ENCODE measurements around the gene FOXQ1. TPM values are rescaled to one million over a fixed set of nuclear protein-coding genes. Genes with fewer than 3 reads are reported as not detected.

The FOXQ1 gene, protein sequence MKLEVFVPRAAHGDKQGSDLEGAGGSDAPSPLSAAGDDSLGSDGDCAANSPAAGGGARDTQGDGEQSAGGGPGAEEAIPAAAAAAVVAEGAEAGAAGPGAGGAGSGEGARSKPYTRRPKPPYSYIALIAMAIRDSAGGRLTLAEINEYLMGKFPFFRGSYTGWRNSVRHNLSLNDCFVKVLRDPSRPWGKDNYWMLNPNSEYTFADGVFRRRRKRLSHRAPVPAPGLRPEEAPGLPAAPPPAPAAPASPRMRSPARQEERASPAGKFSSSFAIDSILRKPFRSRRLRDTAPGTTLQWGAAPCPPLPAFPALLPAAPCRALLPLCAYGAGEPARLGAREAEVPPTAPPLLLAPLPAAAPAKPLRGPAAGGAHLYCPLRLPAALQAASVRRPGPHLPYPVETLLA
- total RNA-seq, result 1.9 TPM

DNA sequence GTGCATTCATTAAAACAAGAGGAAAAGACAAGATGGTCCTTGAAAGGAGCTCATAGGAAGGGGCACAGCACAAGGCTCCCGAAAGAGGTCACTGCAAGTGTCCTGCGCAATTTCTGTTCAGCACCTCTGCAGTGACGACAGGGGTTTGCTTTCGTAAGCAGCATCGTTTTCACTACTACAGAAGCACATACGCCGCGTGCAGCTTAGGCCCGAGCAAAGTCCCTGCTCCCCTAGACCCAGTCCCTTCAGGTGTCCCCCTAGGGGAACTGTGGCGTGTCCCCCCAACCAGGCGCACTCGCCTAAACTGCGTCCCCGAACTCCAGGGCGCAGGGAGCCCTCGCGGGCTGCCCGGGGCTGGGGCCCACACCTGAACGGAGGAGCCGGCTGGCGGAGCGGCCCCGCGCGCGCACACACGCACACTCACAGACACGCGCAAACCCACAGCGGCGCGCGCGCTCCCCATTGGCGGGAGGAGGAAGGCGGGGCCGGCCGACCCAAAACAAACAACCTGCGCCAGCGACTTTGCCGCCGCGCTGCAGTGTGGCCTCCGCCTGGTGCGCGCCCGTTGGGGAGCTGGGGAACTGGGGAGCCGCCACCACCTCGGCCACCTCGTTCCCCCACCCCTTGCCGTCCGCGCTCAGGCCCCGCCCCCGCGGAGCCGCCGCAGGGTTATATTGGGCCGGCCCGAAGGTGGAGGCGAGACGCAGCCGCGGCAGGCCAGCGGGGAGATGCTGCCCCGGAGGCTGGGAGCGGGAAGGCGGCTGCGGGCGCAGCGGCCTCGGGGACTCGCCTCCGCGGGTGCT lies at the start of gene FOXQ1:
Gene FOXQ1, plus strand, starts transcription at position 699 of the 803 bp plus-strand sequence. CDS start 607 bp downstream, outside the sequence.

Other genes with a start within 250 kb of the FOXQ1 start
- gene FOXF2, start 77.5 kb downstream of the FOXQ1 start, total RNA-seq, result 2.5 TPM

Measured in parietal lobe (tissue), 1 donor.